ENCODE data around the gene MACROD2. TPM values are rescaled to one million over a fixed set of nuclear protein-coding genes. Genes with fewer than 3 reads are reported as not detected.

Gene MACROD2
- total and polyA plus RNA-seq, 4 donors = 0.66 to 10.5 (median 3.3) TPM

DNA sequence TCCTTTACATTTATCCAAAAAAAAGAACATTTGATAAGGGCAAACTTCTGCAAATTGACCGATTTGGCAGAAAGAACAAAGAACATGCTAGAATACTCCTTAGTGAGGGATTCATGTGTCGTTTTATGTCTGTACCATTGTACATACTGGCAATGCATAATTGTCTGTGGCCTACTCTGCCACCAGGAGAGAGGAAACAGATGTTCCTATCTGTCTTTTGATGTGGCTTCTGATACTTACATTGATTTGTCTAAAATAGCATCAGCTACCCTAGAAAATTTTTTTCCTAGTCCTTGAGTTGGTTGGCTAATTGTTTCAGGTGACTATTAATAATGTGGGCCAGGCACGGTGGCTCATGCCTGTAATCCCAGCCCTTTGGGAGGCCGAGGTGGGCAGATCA, 1923.8 kb downstream of the MACROD2 start:
- Histone ChIP-seq H3K36me3 (ENCODE audit: control insufficient read depth in 4 of 4, insufficient read depth in 3 of 4, low read depth in 1 of 4, low read length in 3 of 4) (no peaks in the 10 kb centered on the region), H3K4me3 (ENCODE audit: low read depth in 1 of 3, low read length in 3 of 3) (no peak overlapping the region), H3K27ac (ENCODE audit: low read depth in 1 of 2, low read length in 2 of 2) (no peak overlapping the region), H3K27me3 (ENCODE audit: control insufficient read depth in 4 of 4, insufficient read depth in 4 of 4, low read length in 3 of 4) (no peaks in the 10 kb centered on the region), H3K9me3 (ENCODE audit: control insufficient read depth in 4 of 4, low read length in 3 of 4) (no peaks in the 10 kb centered on the region), H3K4me1 (ENCODE audit: control insufficient read depth in 4 of 4, insufficient read depth in 4 of 4, low read length in 3 of 4) (no peaks in the 10 kb centered on the region), H3K9ac (ENCODE audit: low read depth in 1 of 2, low read length in 2 of 2) (no peak overlapping the region)
- no peak for DNase-seq (ENCODE audit: low spot score)
- 79% methylated on average over 4 of the region's 4 CpGs for WGBS
- TF ChIP-seq, protein P1, sequence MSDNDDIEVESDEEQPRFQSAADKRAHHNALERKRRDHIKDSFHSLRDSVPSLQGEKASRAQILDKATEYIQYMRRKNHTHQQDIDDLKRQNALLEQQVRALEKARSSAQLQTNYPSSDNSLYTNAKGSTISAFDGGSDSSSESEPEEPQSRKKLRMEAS (IDR thresholded peaks at IDR 0.05) = no peak
- TF ChIP-seq RXRA (IDR thresholded peaks at IDR 0.05) (no peak), NR2F2 (IDR thresholded peaks at IDR 0.05) (no peak)
- TF ChIP-seq, protein P2, sequence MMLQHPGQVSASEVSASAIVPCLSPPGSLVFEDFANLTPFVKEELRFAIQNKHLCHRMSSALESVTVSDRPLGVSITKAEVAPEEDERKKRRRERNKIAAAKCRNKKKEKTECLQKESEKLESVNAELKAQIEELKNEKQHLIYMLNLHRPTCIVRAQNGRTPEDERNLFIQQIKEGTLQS (IDR thresholded peaks at IDR 0.05) = no peak

DNA sequence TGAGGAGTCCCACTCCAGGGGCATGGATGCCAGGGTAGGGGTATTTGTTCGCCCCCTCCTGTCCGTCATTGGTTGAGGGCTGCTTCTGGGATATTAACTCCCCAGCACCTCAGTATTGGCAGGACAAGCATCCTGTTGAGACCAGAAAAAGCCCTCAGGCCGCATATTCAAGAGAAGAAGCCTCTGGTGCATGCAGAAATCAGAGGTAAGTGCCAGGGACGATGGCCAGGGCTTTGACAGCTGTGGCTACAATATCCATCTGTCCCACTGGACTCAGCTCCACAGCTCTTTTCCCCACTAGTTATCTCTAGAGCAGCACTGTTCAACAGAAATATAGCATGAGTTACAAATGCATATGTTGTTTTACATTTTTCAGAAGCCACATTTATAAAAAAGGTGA, 1926.6 kb downstream of the MACROD2 start:
- no peak overlapping the region for H3K27ac ChIP-seq (ENCODE audit: low read depth in 1 of 2, low read length in 2 of 2)
- H3K27me3 ChIP-seq (ENCODE audit: control insufficient read depth in 4 of 4, insufficient read depth in 4 of 4, low read length in 3 of 4) = no peaks in the 10 kb centered on the region
- no peak for DNase-seq (ENCODE audit: low spot score)
- H3K36me3 ChIP-seq (ENCODE audit: control insufficient read depth in 4 of 4, insufficient read depth in 3 of 4, low read depth in 1 of 4, low read length in 3 of 4) = no peaks in the 10 kb centered on the region
- no peak for TF ChIP-seq NR2F2 (IDR thresholded peaks at IDR 0.05)
- TF ChIP-seq SP1 (IDR thresholded peaks at IDR 0.05) = no peak
- TF ChIP-seq, protein P2 (IDR thresholded peaks at IDR 0.05) = no peak
- TF ChIP-seq GABPA (IDR thresholded peaks at IDR 0.05 in 1 of 2, conservative IDR thresholded peaks at IDR 0.05 in 1 of 2) = no peak
- TF ChIP-seq, protein P3, sequence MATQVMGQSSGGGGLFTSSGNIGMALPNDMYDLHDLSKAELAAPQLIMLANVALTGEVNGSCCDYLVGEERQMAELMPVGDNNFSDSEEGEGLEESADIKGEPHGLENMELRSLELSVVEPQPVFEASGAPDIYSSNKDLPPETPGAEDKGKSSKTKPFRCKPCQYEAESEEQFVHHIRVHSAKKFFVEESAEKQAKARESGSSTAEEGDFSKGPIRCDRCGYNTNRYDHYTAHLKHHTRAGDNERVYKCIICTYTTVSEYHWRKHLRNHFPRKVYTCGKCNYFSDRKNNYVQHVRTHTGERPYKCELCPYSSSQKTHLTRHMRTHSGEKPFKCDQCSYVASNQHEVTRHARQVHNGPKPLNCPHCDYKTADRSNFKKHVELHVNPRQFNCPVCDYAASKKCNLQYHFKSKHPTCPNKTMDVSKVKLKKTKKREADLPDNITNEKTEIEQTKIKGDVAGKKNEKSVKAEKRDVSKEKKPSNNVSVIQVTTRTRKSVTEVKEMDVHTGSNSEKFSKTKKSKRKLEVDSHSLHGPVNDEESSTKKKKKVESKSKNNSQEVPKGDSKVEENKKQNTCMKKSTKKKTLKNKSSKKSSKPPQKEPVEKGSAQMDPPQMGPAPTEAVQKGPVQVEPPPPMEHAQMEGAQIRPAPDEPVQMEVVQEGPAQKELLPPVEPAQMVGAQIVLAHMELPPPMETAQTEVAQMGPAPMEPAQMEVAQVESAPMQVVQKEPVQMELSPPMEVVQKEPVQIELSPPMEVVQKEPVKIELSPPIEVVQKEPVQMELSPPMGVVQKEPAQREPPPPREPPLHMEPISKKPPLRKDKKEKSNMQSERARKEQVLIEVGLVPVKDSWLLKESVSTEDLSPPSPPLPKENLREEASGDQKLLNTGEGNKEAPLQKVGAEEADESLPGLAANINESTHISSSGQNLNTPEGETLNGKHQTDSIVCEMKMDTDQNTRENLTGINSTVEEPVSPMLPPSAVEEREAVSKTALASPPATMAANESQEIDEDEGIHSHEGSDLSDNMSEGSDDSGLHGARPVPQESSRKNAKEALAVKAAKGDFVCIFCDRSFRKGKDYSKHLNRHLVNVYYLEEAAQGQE (IDR thresholded peaks at IDR 0.05) = no peak
- TF ChIP-seq, protein P4, sequence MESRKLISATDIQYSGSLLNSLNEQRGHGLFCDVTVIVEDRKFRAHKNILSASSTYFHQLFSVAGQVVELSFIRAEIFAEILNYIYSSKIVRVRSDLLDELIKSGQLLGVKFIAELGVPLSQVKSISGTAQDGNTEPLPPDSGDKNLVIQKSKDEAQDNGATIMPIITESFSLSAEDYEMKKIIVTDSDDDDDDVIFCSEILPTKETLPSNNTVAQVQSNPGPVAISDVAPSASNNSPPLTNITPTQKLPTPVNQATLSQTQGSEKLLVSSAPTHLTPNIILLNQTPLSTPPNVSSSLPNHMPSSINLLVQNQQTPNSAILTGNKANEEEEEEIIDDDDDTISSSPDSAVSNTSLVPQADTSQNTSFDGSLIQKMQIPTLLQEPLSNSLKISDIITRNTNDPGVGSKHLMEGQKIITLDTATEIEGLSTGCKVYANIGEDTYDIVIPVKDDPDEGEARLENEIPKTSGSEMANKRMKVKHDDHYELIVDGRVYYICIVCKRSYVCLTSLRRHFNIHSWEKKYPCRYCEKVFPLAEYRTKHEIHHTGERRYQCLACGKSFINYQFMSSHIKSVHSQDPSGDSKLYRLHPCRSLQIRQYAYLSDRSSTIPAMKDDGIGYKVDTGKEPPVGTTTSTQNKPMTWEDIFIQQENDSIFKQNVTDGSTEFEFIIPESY (IDR thresholded peaks at IDR 0.05) = no peak
- no peak for TF ChIP-seq HNF4A (conservative IDR thresholded peaks at IDR 0.05)
- no peak for TF ChIP-seq HNF4G (IDR thresholded peaks at IDR 0.05)
- no peak for TF ChIP-seq RAD21 (IDR thresholded peaks at IDR 0.05)
- no peak for TF ChIP-seq TAF1 (conservative IDR thresholded peaks at IDR 0.05)
- no peak for TF ChIP-seq FOXA1 (IDR thresholded peaks at IDR 0.05)
- no peak overlapping the region for H3K9ac ChIP-seq (ENCODE audit: low read depth in 1 of 2, low read length in 2 of 2)
- no peak overlapping the region for H3K4me3 ChIP-seq (ENCODE audit: low read depth in 1 of 3, low read length in 3 of 3)
- H3K9me3 ChIP-seq (ENCODE audit: control insufficient read depth in 4 of 4, low read length in 3 of 4) = no peaks in the 10 kb centered on the region
- H3K4me1 ChIP-seq (ENCODE audit: control insufficient read depth in 4 of 4, insufficient read depth in 4 of 4, low read length in 3 of 4) = no peaks in the 10 kb centered on the region
- WGBS = 89% methylated on average over 4 of the region's 4 CpGs

Measured in liver (tissue), 9 donors.